ENCODE data around the gene ABCB4.
"Not testable (repeated sequence)": the region's sequence is repeated elsewhere in the genome, so short reads cannot be mapped to it uniquely, and the experiment has no call there.

The ABCB4 gene

DNA sequence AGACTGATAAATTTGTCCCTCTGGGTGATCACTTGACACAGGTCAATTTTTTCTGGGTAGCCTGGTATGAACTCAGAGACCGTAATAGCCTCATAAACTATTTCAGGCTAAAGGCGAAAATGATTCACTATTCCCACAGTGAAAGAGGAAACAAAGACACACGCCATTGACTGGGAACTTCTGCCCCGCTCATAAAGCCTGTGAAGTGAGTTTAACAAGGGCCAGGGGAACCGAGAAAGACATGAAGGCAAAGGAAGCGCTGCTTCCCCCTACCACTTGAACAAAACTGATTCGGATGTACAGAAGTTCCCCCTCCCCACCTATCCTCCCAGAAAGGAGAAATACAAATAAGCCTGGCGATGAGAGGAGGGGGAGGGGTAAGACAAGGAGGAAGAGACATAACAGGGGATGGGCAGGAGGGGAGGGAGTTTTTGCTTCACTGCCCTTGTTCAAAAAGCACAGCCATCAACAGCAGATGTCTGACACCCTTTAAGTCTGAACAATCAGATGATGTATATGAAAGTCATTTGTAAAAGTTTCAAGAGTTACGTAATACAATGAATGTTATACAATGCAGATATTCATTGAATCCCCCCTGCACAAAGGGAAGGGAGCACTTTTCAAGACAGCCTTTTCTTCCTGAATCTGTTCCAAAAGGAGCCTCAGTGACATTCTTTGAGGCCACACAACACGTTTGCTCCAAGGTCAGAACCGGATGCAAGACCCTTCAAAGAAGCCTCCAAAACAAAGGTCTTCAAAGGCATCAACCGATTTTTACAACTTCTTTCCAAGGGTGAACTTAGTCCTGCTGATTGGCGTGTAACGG lies 734 bp downstream of the ABCB4 start:
- no peak for DNase-seq

DNA sequence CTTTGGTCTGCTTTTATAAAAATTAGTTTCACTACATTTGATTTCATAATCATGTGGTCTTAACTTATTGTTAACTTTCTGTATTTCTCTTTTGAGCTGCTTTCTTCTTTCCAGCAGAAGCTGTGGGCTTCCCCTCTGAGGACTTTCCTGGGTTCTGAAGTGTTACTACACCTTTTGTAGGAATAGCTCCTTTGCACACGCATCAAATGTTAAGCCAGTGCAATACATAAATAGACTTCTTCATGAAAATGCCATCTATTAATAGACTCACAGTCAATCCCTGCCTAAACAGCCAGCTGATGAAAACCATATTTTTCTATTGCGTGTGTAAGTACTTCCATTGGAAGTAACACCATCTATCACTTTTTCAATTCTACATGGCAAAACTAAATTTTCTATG lies 1.5 kb downstream of the ABCB4 start:
- no peak for DNase-seq

DNA sequence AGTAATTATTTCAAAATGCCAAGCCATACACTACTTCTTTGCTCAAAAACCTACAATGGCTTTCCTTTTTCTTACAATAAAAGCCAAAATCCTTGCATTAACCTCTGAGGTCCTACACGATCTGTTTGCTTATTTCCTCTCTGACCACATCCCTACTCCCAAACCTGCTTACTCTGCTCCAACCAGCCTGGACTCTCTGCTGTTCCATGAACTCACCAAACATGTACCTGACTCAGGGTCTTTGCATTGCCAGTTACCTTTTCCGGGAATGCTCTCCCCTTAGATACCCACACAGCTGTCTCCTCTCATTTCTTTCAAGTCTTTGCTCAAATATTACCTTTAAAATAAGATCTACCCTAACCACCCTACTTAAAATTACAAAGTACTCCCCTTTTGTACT lies 2.3 kb downstream of the ABCB4 start:
- no peak for DNase-seq

- no peak for DNase-seq
These were observed 4.0 kb downstream of the ABCB4 start for GRCh38 chr7:87471473-87471872.

- DNase-seq = not testable (repeated sequence)
These were observed 6.3 kb downstream of the ABCB4 start for GRCh38 chr7:87469204-87469603.

- DNase-seq = not testable (repeated sequence)
These were observed 10.0 kb downstream of the ABCB4 start for GRCh38 chr7:87465534-87465880.

DNA sequence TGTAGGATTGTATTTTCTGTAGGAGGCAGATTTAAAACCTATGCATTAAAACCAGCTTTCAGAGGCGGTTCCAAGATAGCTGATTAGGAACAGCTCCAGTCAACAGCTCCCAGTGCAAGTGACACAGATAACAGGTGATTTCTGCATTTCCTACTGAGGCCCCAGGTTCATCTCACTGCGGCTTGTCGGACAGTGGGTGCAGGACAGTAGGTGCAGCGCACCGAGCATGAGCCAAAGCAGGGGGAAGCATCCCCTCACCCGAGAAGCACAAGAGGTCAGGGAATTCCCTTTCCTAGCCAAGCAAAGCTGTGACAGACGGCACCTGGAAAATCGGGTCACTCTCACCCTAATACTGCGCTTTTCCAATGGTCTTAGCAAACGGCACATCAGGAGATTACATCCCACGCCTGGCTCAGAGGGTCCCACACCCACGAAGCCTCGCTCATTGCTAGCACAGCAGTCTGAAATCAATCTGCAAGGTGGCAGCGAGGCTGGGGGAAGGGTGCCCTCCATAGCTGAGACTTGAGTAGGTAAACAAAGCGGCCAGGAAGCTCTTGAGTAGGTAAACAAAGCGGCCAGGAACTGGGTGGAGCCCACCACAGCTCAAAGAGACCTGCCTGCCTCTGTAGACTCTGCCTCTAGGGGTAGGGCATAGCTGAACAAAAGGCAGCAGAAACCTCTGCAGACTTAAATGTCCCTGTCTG lies 10.5 kb downstream of the ABCB4 start:
- not testable (repeated sequence) for DNase-seq

- no peak for DNase-seq
These were observed 11.5 kb downstream of the ABCB4 start for GRCh38 chr7:87463982-87464381.

GRCh38 chr7:87460444-87460843 lies 15.0 kb downstream of the ABCB4 start:
- DNase-seq = not testable (repeated sequence)

DNA sequence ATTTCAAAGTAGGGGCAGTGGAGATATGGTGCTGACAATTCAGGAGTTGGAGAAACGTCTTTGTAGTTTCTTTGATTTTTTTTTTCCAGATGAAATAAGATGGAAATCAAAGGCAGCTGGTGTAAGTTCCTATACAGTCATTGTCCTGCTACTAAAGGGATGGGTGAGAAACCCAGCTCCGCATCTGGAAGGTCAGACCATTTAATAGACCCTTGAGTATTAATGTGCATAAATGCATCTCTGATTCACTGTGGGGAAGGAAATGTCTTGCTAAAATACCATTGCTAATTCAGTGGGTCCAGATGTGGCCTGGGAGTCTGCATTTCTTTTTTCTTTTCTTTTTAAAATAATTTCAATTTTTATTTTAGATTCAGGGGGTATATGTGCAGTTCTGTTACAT lies 15.5 kb downstream of the ABCB4 start:
- DNase-seq = no peak

- no peak for DNase-seq
These were observed 17.3 kb downstream of the ABCB4 start for GRCh38 chr7:87458148-87458547.

DNA sequence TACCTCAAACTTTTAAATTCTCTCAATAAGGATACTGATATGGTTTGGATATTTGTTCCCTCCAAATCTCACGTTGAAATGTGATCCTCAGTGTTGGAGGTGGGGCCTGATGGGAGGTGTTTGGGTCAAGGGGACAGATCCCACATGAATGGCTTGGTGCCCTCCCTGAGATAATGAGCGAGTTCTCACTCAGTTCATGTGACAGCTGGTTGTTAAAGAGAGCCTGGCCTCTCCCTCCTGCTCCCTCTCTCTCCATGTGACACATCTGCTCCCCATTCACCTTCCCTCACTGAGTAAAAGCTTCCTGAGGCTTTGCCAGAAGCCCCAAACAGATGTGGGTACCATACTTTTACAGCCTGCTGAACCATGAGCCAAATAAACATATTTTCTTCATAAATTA lies 19.2 kb downstream of the ABCB4 start:
- no peak for DNase-seq

- DNase-seq = no peak
These were observed 23.2 kb downstream of the ABCB4 start for GRCh38 chr7:87452279-87452678.

GRCh38 chr7:87451187-87451586 lies 24.3 kb downstream of the ABCB4 start:
- no peak for DNase-seq

DNA sequence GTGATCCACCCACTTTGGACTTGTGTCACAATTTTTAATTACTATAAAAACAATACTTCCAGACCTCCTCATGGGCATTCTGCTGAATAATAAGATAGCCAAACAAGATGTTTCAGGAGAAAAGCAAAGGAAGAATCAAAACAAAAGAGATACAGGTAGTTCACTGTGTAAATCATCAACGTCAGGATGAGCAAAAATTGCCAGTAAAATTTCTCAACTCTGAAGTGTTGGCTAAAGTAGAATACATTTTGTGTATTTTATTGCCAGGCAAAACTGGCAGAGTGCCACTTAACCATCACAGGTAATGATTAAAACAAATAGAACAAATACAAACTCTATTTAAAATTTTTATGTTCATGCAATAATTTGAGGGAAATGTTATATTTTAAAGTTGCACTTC lies 24.8 kb downstream of the ABCB4 start:
- no peak for DNase-seq

GRCh38 chr7:87448388-87448787 lies 27.1 kb downstream of the ABCB4 start:
- DNase-seq = no peak

DNA sequence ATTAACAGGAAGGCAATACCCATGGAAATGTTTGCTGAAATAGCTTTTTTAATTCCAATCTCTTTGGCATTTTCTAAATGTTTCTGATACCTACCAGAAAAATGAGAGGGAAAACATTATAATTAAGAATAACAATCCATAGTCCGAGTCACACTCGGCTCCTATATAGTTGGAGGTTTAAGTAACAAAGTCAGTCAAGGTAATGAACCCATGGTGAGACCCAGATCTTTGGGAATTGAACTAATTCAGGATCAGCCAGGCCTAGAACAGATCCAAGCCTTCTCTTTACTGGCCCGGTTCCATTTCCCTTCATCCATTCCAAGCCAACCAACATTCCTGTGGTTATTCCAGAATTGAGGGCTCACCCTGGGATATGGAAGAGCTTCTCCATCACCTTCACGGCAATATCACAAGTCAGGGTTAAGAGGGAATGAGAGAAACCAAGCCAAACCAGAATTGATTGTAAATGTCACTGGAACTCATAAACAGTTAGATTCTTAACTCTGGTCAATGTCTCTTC lies 28.3 kb downstream of the ABCB4 start:
- no peak for DNase-seq

DNA sequence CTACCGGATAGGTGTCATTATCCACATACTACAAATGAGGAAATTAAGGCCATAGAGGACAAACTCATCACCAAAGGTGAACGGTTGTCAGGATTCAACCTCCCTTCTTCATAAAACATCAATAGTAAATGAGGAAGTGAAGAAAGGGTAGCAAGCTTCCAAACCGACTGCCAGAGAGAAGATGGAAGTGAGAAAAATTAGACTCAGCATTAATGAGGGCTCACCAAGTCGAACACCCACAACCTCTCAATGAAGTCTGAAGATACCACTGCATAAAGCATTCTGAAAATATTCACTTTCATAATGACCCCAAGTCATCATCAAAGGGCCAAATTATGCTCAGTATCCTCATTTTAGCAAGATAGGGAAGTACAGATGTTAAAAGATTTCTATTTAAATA lies 29.6 kb downstream of the ABCB4 start:
- DNase-seq = peak; percentile 85

DNA sequence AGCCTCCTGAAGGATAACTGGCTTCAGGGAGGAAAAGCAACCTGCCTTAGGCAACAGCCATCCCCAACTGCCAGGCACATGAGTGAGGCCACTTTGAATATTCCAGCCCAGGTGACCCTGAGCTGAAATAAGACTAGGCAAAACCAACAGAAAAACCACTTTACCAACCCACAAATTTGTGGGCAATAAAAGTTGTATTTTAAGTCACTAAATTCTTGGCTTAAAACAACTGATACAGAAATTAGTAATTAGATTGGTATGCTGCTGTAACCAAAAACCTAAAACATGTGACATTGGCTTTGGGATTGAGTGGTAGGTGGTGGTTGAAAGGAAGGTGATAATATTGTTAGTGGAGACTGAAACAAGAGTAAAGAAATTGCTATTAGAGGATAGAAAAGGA lies 39.9 kb downstream of the ABCB4 start:
- no peak for DNase-seq

GRCh38 chr7:87432536-87432935 lies 42.9 kb downstream of the ABCB4 start:
- no peak for DNase-seq

- DNase-seq = no peak
These were observed 48.2 kb downstream of the ABCB4 start for GRCh38 chr7:87427288-87427687.

DNA sequence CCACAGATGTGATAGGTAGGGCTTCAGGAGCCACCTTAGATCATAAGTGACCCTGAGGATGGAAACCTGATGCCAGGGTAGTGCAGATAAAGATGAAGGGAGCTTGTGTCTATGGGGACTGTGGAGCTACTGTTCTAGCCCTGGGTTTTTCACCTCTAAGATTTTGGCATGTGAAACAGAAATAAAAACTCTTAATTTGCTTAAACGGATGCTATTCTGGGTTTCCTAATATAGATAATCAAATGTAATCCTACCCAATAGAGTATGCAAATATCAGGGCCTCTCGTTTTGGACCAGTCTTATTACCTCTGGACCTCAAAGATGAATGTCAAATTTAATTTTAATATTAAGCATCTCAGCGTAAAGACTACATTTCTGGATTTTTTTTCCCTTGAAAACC lies 49.3 kb downstream of the ABCB4 start:
- DNase-seq = no peak

DNA sequence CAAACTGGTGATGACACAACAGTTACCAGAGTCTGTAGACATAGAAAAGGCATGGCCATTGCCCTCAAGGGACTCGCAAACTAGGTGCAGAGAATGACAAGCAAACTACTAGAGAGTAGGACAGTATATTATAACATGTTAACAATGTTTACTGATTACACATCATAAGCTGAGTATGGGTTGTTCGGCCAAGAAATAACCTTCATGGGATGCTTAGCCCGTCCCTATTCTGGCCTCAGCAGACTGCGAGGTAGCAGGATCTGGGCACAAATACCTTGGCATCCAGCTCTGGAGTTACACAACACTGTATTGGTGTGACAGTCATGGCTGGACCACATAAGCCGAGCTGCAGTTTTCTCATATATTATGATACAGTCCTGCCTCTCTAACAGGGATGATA lies 51.4 kb downstream of the ABCB4 start:
- no peak for DNase-seq

DNA sequence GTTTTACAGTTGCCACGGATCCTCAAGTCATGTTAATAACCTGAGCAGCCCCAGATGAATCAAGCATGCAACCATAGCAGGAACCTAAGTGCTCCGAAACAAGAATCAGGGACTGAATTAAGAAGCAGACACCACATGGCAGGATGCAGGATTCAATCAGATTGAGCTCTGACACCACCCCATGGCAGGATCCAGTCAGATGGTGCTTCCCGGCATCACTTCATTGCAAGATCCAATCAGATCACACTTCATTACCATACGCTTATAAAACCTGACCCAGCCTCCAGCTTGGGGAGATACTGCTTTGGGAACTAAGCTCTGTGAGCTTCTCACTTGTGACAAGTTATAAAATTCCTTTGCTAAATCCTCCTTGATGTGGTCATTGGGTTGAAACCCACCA lies 55.3 kb downstream of the ABCB4 start:
- no peak for DNase-seq

Data from RPMI8226 (cell line).